SK-N-SH (cell line): Measurements from ENCODE around the gene FAM20C. TPM values are rescaled to one million over a fixed set of nuclear protein-coding genes. Genes with fewer than 3 reads are reported as not detected.

Source experiments
- CTCF ChIA-PET: fragments of 300-600, 350-600 bp; formaldehyde crosslinking; extraction: SDS; loops from one replicate; lab custom pipeline; 2021; lab: Yijun Ruan, JAX
- POLR2A ChIA-PET: fragments of 350-600 bp; sonication (Branson Sonifier 250); formaldehyde crosslinking; extraction: SDS; loops from one replicate; lab custom pipeline; 2020; ENCODE audit warnings: antibody characterized with exemption, inconsistent platforms; lab: Yijun Ruan, JAX
- DNase-seq: peaks from one replicate; pipeline ENCODE4 v3.0.0; 2012
- H2AFZ ChIP-seq: fragments of 200-600 bp; sonication (generic); 2 replicates; pipeline ENCODE4 v1.8.1; 2016; ENCODE audit warnings: antibody characterized with exemption, mild to moderate bottlenecking, low read depth
- H3F3A ChIP-seq: fragments of 200-600 bp; sonication (generic); replicated peaks from 2 replicates; pipeline ENCODE3; 2016; ENCODE audit warnings: antibody characterized with exemption, mild to moderate bottlenecking; ENCODE audit not compliant: insufficient read depth
- H3K27ac ChIP-seq, 2 experiments: fragments of 200-500 bp in 1 of 2; fragments of 200-600 bp in 1 of 2; sonication (Bioruptor generic) in 1 of 2; sonication (generic), shearing (Covaris generic) in 1 of 2; 2 replicates each; pipeline versions ENCODE4 v1.5.1 to v1.6.1; 2014 to 2016; ENCODE audit warnings: low read depth in 2 of 2, inconsistent platforms in 1 of 2, low read length in 1 of 2, mild to moderate bottlenecking in 1 of 2, mixed read lengths in 1 of 2
- H3K27me3 ChIP-seq: fragments of 200-600 bp; sonication (generic), shearing (Covaris generic); 2 replicates; pipeline ENCODE4 v1.6.1; 2016; ENCODE audit warnings: mixed run types; ENCODE audit not compliant: insufficient read depth
- H3K36me3 ChIP-seq, 2 experiments: fragments of 200-500 bp in 1 of 2; fragments of 200-600 bp in 1 of 2; sonication (Bioruptor generic) in 1 of 2; sonication (generic) in 1 of 2; replicated peaks in 1 of 2; 2 replicates each; pipeline versions ENCODE3 to v1.5.1; 2014 to 2016; ENCODE audit warnings: low read length in 1 of 2, mild to moderate bottlenecking in 1 of 2; ENCODE audit not compliant: insufficient read depth in 2 of 2, control insufficient read depth in 1 of 2
- H3K4me1 ChIP-seq, 2 experiments: fragments of 200-500 bp in 1 of 2; fragments of 200-600 bp in 1 of 2; sonication (Bioruptor generic) in 1 of 2; sonication (generic), shearing (Covaris generic) in 1 of 2; 2 replicates each; pipeline versions ENCODE4 v1.5.1 to v1.6.1; 2014 to 2016; ENCODE audit warnings: low read depth in 1 of 2, low read length in 1 of 2, mixed run types in 1 of 2; ENCODE audit not compliant: insufficient read depth in 2 of 2, control insufficient read depth in 1 of 2
- H3K4me2 ChIP-seq: fragments of 200-600 bp; sonication (generic), shearing (Covaris generic); 2 replicates; pipeline ENCODE4 v1.6.1; 2017; ENCODE audit warnings: mixed run types
- H3K4me3 ChIP-seq, 2 experiments: fragments of 200-500 bp in 1 of 2; fragments of 200-600 bp in 1 of 2; sonication (Bioruptor generic) in 1 of 2; sonication (generic), shearing (Covaris generic) in 1 of 2; 2 replicates each; pipeline versions ENCODE4 v1.5.1 to v1.8.1; 2014 to 2016; ENCODE audit warnings: low read depth in 2 of 2, inconsistent platforms in 1 of 2, low read length in 1 of 2, mild to moderate bottlenecking in 1 of 2, mixed read lengths in 1 of 2, moderate library complexity in 1 of 2
- H3K79me2 ChIP-seq: fragments of 200-600 bp; sonication (generic); 2 replicates; pipeline ENCODE4 v1.8.1; 2017; ENCODE audit warnings: mild to moderate bottlenecking; ENCODE audit not compliant: insufficient read depth
- H3K9ac ChIP-seq: fragments of 200-600 bp; sonication (generic); 2 replicates; pipeline ENCODE4 v1.6.1; 2017; ENCODE audit warnings: mixed run types
- H3K9me2 ChIP-seq: fragments of 200-600 bp; sonication (generic); 2 replicates; pipeline ENCODE4 v1.6.1; 2017; ENCODE audit warnings: mixed run types
- H3K9me3 ChIP-seq: fragments of 200-600 bp; sonication (generic); 2 replicates; pipeline ENCODE4 v1.6.1; 2017; ENCODE audit warnings: mixed run types, mild to moderate bottlenecking, moderate library complexity
- H4K20me1 ChIP-seq: fragments of 200-600 bp; sonication (generic); 2 replicates; pipeline ENCODE4 v1.6.1; 2017; ENCODE audit warnings: mild to moderate bottlenecking, mixed run types; ENCODE audit not compliant: insufficient read depth
- ELF1 ChIP-seq: IDR thresholded peaks from 2 replicates; pipeline ENCODE4 v1.4.0; 2012
- GABPA ChIP-seq: IDR thresholded peaks from 2 replicates; pipeline ENCODE4 v1.4.0; 2012; ENCODE audit warnings: low read depth, mild to moderate bottlenecking
- GATA2 ChIP-seq: sonication (generic); formaldehyde crosslinking; IDR thresholded peaks from 2 replicates; pipeline ENCODE4 v1.5.0; 2020; ENCODE audit warnings: mild to moderate bottlenecking, missing genetic modification reagents
- MEF2A ChIP-seq: IDR thresholded peaks from 2 replicates; pipeline ENCODE4 v1.4.0; 2012; ENCODE audit warnings: low read depth, borderline replicate concordance
- SMC3 ChIP-seq: IDR thresholded peaks from 2 replicates; pipeline ENCODE4 v1.6.1; 2012; ENCODE audit warnings: low read depth, low read length, improper control_type of control experiment
- WGBS: methylation state at CpG from one replicate; pipeline ENCODE4 v1.1.6; 2017; ENCODE audit warnings: low lambda C conversion rate; 5-methylcytosine and 5-hydroxymethylcytosine counted together
- polyA plus RNA-seq, 3 experiments: library from polyadenylated mRNA; depleted of rRNA; stranded (reverse); fragments of >200 nt; gene quantifications; 2 replicates each; pipeline ENCODE4 v1.2.3, GENCODE V29; 2012
- TF ChIP-seq, protein P1 (sequence below): IDR thresholded peaks from 2 replicates; pipeline ENCODE4 v1.6.1; 2012; ENCODE audit warnings: mild to moderate bottlenecking, low read depth, low read length, moderate library complexity
- TF ChIP-seq, protein P2 (sequence below): IDR thresholded peaks from 2 replicates; pipeline ENCODE4; 2012
- TF ChIP-seq, protein P3 (sequence below): fragments of 150-350 bp; IDR thresholded peaks from 2 replicates; pipeline ENCODE4 v1.6.1; 2016; ENCODE audit warnings: mild to moderate bottlenecking, low read depth, low read length
- TF ChIP-seq, protein P4 (sequence below): IDR thresholded peaks from 2 replicates; pipeline ENCODE4 v1.4.0; 2012; ENCODE audit warnings: low read depth

The FAM20C gene
- polyA plus RNA-seq, 1 of the 3 experiments (the other 2 are of a cell fraction) = 12.7 TPM

DNA sequence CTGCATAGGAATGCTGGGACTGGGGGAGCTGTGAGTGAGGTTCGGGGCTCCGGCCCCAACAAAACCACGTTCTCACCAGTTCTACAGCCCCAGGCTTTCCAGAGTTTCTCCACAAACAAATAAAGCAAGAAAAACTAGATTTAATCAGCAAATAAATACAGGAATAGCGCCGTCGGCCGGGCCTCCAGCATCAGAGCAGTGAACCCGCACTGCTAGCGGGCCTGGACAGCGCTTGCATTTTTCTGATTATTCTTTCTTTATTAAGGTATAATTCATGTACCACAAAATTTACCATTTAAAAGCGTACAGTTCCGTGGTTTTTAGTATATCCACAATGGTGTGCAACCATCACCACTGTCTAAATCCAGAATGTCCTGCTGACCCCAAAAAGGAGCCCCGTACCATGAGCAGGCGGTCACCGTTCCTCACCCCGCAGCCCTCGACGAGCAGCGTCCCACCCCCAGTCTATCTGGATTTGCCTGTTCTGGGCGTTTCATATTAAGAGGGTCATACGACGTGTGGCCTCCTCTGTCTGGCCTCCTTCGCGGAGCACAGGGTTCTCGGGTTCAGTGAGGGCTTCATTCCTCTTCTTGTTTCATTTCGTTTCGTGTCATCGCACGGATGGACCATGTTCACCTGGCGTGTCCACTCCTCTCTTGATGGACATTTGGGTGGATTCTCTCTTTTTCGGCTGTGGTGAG, 62.1 kb downstream of the FAM20C start (continued):
- TF ChIP-seq, protein P1, sequence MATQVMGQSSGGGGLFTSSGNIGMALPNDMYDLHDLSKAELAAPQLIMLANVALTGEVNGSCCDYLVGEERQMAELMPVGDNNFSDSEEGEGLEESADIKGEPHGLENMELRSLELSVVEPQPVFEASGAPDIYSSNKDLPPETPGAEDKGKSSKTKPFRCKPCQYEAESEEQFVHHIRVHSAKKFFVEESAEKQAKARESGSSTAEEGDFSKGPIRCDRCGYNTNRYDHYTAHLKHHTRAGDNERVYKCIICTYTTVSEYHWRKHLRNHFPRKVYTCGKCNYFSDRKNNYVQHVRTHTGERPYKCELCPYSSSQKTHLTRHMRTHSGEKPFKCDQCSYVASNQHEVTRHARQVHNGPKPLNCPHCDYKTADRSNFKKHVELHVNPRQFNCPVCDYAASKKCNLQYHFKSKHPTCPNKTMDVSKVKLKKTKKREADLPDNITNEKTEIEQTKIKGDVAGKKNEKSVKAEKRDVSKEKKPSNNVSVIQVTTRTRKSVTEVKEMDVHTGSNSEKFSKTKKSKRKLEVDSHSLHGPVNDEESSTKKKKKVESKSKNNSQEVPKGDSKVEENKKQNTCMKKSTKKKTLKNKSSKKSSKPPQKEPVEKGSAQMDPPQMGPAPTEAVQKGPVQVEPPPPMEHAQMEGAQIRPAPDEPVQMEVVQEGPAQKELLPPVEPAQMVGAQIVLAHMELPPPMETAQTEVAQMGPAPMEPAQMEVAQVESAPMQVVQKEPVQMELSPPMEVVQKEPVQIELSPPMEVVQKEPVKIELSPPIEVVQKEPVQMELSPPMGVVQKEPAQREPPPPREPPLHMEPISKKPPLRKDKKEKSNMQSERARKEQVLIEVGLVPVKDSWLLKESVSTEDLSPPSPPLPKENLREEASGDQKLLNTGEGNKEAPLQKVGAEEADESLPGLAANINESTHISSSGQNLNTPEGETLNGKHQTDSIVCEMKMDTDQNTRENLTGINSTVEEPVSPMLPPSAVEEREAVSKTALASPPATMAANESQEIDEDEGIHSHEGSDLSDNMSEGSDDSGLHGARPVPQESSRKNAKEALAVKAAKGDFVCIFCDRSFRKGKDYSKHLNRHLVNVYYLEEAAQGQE = no peak
- TF ChIP-seq, protein P2, sequence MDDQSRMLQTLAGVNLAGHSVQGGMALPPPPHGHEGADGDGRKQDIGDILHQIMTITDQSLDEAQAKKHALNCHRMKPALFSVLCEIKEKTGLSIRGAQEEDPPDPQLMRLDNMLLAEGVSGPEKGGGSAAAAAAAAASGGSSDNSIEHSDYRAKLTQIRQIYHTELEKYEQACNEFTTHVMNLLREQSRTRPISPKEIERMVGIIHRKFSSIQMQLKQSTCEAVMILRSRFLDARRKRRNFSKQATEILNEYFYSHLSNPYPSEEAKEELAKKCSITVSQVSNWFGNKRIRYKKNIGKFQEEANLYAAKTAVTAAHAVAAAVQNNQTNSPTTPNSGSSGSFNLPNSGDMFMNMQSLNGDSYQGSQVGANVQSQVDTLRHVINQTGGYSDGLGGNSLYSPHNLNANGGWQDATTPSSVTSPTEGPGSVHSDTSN = no peak
- no peak for TF ChIP-seq SMC3
- TF ChIP-seq GATA2 (CRISPR knock-in tag) = no peak

DNA sequence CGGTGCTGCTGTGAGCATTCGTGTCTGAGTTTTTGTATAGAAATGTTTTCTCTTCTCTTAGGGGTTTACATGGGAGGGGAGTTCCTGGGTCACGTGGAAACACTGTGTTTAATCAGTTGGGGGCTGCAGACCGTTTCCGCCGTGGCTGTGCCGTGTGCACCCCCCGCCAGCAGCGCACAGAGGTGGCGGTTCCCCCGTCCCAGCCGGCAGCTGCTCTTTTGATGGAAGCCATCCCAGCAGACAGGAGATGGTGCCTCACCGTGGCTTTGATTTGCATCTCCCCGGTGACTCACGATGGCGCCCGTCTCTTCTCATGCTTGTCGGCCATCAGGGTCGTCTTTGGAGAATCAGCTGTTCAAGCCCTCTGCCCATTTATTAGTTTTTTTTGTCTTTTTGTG, 62.7 kb downstream of the FAM20C start:
- H3K79me2 ChIP-seq = no peaks in the 10 kb centered on the region
- no peak overlapping the region for H3K27ac ChIP-seq
- no peak for DNase-seq
- no peak overlapping the region for H3K9ac ChIP-seq
- no peaks in the 10 kb centered on the region for H3K9me2 ChIP-seq
- TF ChIP-seq, protein P3, sequence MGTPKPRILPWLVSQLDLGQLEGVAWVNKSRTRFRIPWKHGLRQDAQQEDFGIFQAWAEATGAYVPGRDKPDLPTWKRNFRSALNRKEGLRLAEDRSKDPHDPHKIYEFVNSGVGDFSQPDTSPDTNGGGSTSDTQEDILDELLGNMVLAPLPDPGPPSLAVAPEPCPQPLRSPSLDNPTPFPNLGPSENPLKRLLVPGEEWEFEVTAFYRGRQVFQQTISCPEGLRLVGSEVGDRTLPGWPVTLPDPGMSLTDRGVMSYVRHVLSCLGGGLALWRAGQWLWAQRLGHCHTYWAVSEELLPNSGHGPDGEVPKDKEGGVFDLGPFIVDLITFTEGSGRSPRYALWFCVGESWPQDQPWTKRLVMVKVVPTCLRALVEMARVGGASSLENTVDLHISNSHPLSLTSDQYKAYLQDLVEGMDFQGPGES = no peak
- TF ChIP-seq MEF2A (no peak), GABPA (no peak), ELF1 (no peak)
- TF ChIP-seq, protein P4, sequence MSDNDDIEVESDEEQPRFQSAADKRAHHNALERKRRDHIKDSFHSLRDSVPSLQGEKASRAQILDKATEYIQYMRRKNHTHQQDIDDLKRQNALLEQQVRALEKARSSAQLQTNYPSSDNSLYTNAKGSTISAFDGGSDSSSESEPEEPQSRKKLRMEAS = no peak
- peaks cover 0 to 6% of the 10 kb centered on the region in 2 experiments; a peak in 2 of 4 replicates for H3K4me1 ChIP-seq
- H3K9me3 ChIP-seq = no peaks in the 10 kb centered on the region
- no peaks in the 10 kb centered on the region for H3K36me3 ChIP-seq
- H2AFZ ChIP-seq = no peak overlapping the region
- 84% methylated on average over 19 of the region's 19 CpGs for WGBS
- no peak overlapping the region for H3K4me2 ChIP-seq
- H3K27me3 ChIP-seq = no peaks in the 10 kb centered on the region
- ChIA-PET CTCF (no interaction called here), POLR2A (no interaction called here)
- H4K20me1 ChIP-seq = no peaks in the 10 kb centered on the region
- H3F3A ChIP-seq = no peaks in the 10 kb centered on the region
- H3K4me3 ChIP-seq = no peak overlapping the region
